Measurements from ENCODE around the gene SENP3.

GRCh38 chr17:7590743-7591142, 29.0 kb downstream of the SENP3 start:
- no peak for TF ChIP-seq CTCF (IDR thresholded peaks at IDR 0.05)
- TF ChIP-seq POLR2A (IDR thresholded peaks at IDR 0.05) = no peak
- no peak for TF ChIP-seq EP300 (IDR thresholded peaks at IDR 0.05)
